Naive thymus-derived CD4-positive, alpha-beta T cell (primary cell): Measurements from ENCODE around the gene DPH6. TPM values are rescaled to one million over a fixed set of nuclear protein-coding genes. Genes with fewer than 3 reads are reported as not detected.

ENCODE experiments used
- ATAC-seq: fragments of 150-1000 bp; cut with Tn5 transposase; 2 replicates; pipeline ENCODE4 v1.10.0; 2021; ENCODE audit warnings: mild to moderate bottlenecking, moderate library complexity
- CTCF ChIA-PET: fragments of 350-600 bp; sonication (Branson Sonifier 250); formaldehyde crosslinking; loops from one replicate; lab custom pipeline; 2021; ENCODE audit warnings: antibody characterized with exemption; lab: Charles Lee
- POLR2A ChIA-PET: fragments of 350-600 bp; sonication (Branson Sonifier 250); formaldehyde crosslinking; loops from one replicate; lab custom pipeline; 2021; ENCODE audit warnings: antibody characterized with exemption, inconsistent platforms; lab: Charles Lee
- DNase-seq, 9 donors: peaks; one replicate each; pipeline versions ENCODE4 v3.0.0 to v3.0.0-alpha.2; 2020 to 2022; ENCODE audit warnings: mixed read lengths in 1 of 9
- H3K27ac ChIP-seq: one replicate; pipeline ENCODE4 v1.7.0; 2013; ENCODE audit warnings: mild to moderate bottlenecking, low read depth, low read length, moderate library complexity
- H3K27me3 ChIP-seq, 2 donors: one replicate each; pipeline ENCODE4 v1.7.0; 2013; ENCODE audit warnings: low read length in 2 of 2, mild to moderate bottlenecking in 2 of 2, moderate library complexity in 2 of 2; ENCODE audit not compliant: control insufficient read depth in 2 of 2, insufficient read depth in 2 of 2
- H3K36me3 ChIP-seq, 3 experiments: 1 replicate in 2 of 3; 2 replicates in 1 of 3; pipeline ENCODE4 v1.7.0; 2013; ENCODE audit warnings: low read length in 3 of 3, mild to moderate bottlenecking in 3 of 3, moderate library complexity in 1 of 3; ENCODE audit not compliant: insufficient read depth in 3 of 3, control insufficient read depth in 2 of 3
- H3K4me1 ChIP-seq, 2 donors: one replicate each; pipeline ENCODE4 v1.7.0; 2013; ENCODE audit warnings: low read length in 2 of 2, mild to moderate bottlenecking in 2 of 2, moderate library complexity in 1 of 2; ENCODE audit not compliant: control insufficient read depth in 2 of 2, insufficient read depth in 2 of 2
- H3K4me3 ChIP-seq: 2 replicates; pipeline ENCODE4 v1.7.0; 2013; ENCODE audit warnings: mild to moderate bottlenecking, low read length
- H3K9me3 ChIP-seq, 3 experiments: 1 replicate in 2 of 3; 2 replicates in 1 of 3; pipeline ENCODE4 v1.7.0; 2013; ENCODE audit warnings: low read length in 3 of 3; ENCODE audit not compliant: control insufficient read depth in 2 of 3
- H3K27ac Mint-ChIP-seq, 9 donors: one replicate each; pipeline ENCODE4 v1.8.0; 2020 to 2022; ENCODE audit warnings: mixed read lengths in 9 of 9, mild to moderate bottlenecking in 8 of 9, moderate library complexity in 5 of 9, inconsistent platforms in 2 of 9
- H3K27me3 Mint-ChIP-seq, 5 donors: one replicate each; pipeline ENCODE4 v1.8.0; 2021 to 2022; ENCODE audit warnings: mixed read lengths in 5 of 5, mild to moderate bottlenecking in 1 of 5
- H3K36me3 Mint-ChIP-seq, 5 donors: one replicate each; pipeline ENCODE4 v1.8.0; 2020 to 2022; ENCODE audit warnings: mixed read lengths in 5 of 5, mild to moderate bottlenecking in 3 of 5, inconsistent platforms in 1 of 5
- H3K4me1 Mint-ChIP-seq, 7 donors: one replicate each; pipeline ENCODE4 v1.8.0; 2020 to 2022; ENCODE audit warnings: mixed read lengths in 7 of 7, mild to moderate bottlenecking in 3 of 7, inconsistent platforms in 1 of 7
- H3K4me3 Mint-ChIP-seq, 10 donors: one replicate each; pipeline ENCODE4 v1.8.0; 2020 to 2022; ENCODE audit warnings: mild to moderate bottlenecking in 10 of 10, mixed read lengths in 10 of 10, moderate library complexity in 6 of 10, inconsistent platforms in 2 of 10
- H3K9me3 Mint-ChIP-seq, 11 donors: one replicate each; pipeline ENCODE4 v1.8.0; 2020 to 2022; ENCODE audit warnings: mixed read lengths in 11 of 11, mild to moderate bottlenecking in 4 of 11, inconsistent platforms in 1 of 11, moderate library complexity in 1 of 11
- intact Hi-C, 2 donors: fragments of 100-400 bp; cut with micrococcal nuclease; formaldehyde crosslinking; loops; one replicate each; pipeline ENCODE4 v1.15.1; 2023
- polyA plus RNA-seq, 2 donors: library from polyadenylated mRNA; unstranded; fragments of 300-500 nt; fragmentation: Illumina TruSeq; gene quantifications; one replicate each; pipeline ENCODE4 v1.2.3, GENCODE V29; 2021
- total RNA-seq, 6 experiments: library from RNA in 5 of 6; stranded (reverse) in 5 of 6; gene quantifications; 1 replicate in 5 of 6; 2 replicates in 1 of 6; pipeline ENCODE4 v1.2.3 and lab custom pipeline; 2021 to 2026

The DPH6 gene
- total and polyA plus RNA-seq, 7 experiments from 2014 or later, result 10.5 to 28.9 (median 14.8) TPM

GRCh38 chr15:35485411-35485810 lies 60.6 kb downstream of the DPH6 start:
- peaks cover 17 to 65% (median 52%) of the 10 kb centered on the region in 5 donors for H3K36me3 Mint-ChIP-seq
- intact Hi-C loops, result no loop called here
- no peak for DNase-seq
- CTCF ChIA-PET, result interaction anchor here (1.1 kb wide), 1 partner anchor 11 kb away, joined by 3 read pairs; no protein-coding TSS in a partner anchor
- Histone ChIP-seq H3K4me1 (no peaks in the 10 kb centered on the region), H3K36me3 (peaks cover 0 to 10% (median 0%) of the 10 kb centered on the region in 3 experiments), H3K4me3 (no peak overlapping the region), H3K27me3 (no peaks in the 10 kb centered on the region), H3K27ac (no peak overlapping the region), H3K9me3 (peaks cover 0 to 20% (median 0%) of the 10 kb centered on the region in 3 experiments)
- POLR2A ChIA-PET, result no interaction called here
- no peak overlapping the region for H3K27ac Mint-ChIP-seq
- peaks cover 0 to 11% (median 4%) of the 10 kb centered on the region in 7 donors for H3K4me1 Mint-ChIP-seq
- H3K27me3 Mint-ChIP-seq, result no peaks in the 10 kb centered on the region
- H3K9me3 Mint-ChIP-seq, result peaks cover 12 to 36% (median 23%) of the 10 kb centered on the region in 11 donors
- ATAC-seq, result no peak
- no peak overlapping the region for H3K4me3 Mint-ChIP-seq

- Histone ChIP-seq H3K27ac (no peak overlapping the region), H3K4me3 (no peak overlapping the region), H3K36me3 (peaks cover 0 to 10% (median 0%) of the 10 kb centered on the region in 3 experiments), H3K9me3 (peaks cover 0 to 20% (median 0%) of the 10 kb centered on the region in 3 experiments), H3K27me3 (no peaks in the 10 kb centered on the region), H3K4me1 (no peaks in the 10 kb centered on the region)
- Mint-ChIP-seq H3K4me1 (peaks cover 0 to 11% (median 4%) of the 10 kb centered on the region in 7 donors), H3K4me3 (no peak overlapping the region), H3K27me3 (no peaks in the 10 kb centered on the region), H3K36me3 (peaks cover 17 to 60% (median 45%) of the 10 kb centered on the region in 5 donors), H3K9me3 (peaks cover 12 to 35% (median 23%) of the 10 kb centered on the region in 11 donors), H3K27ac (no peak overlapping the region)
- DNase-seq (no peak), ATAC-seq (no peak)
- CTCF ChIA-PET, result interaction anchor here (1.1 kb wide), 1 partner anchor 10 kb away, joined by 3 read pairs; no protein-coding TSS in a partner anchor
- intact Hi-C loops, result no loop called here
- POLR2A ChIA-PET, result no interaction called here
Measured at GRCh38 chr15:35484231-35484945, 61.6 kb downstream of the DPH6 start.

GRCh38 chr15:35481992-35482391 lies 64.0 kb downstream of the DPH6 start:
- no peak overlapping the region for H3K27ac Mint-ChIP-seq
- DNase-seq, result no peak

GRCh38 chr15:35481064-35481463 lies 64.9 kb downstream of the DPH6 start:
- H3K9me3 ChIP-seq, result no peaks in the 10 kb centered on the region
- ChIA-PET POLR2A (no interaction called here), CTCF (no interaction called here)
- H3K27me3 Mint-ChIP-seq, result no peaks in the 10 kb centered on the region
- H3K4me1 Mint-ChIP-seq, result peaks cover 0 to 11% (median 4%) of the 10 kb centered on the region in 7 donors
- H3K4me3 Mint-ChIP-seq, result no peak overlapping the region
- no peak overlapping the region for H3K4me3 ChIP-seq
- DNase-seq, result no peak
- intact Hi-C loops, result no loop called here
- peaks cover 3 to 27% (median 19%) of the 10 kb centered on the region in 5 donors for H3K36me3 Mint-ChIP-seq
- peaks cover 0 to 6% (median 4%) of the 10 kb centered on the region in 11 donors for H3K9me3 Mint-ChIP-seq
- ATAC-seq, result no peak
- H3K27ac Mint-ChIP-seq, result no peak overlapping the region
- H3K27ac ChIP-seq, result no peak overlapping the region
- peaks cover 0 to 2% (median 0%) of the 10 kb centered on the region in 3 experiments for H3K36me3 ChIP-seq
- H3K27me3 ChIP-seq, result no peaks in the 10 kb centered on the region
- no peaks in the 10 kb centered on the region for H3K4me1 ChIP-seq

More at GRCh38 chr15:35481992-35482391, 64.0 kb downstream of the DPH6 start:
- no peak overlapping the region for H3K27ac ChIP-seq
- no peaks in the 10 kb centered on the region for H3K4me1 ChIP-seq
- peak; percentile 57 for ATAC-seq
- H3K9me3 Mint-ChIP-seq, result peaks cover 2 to 13% (median 11%) of the 10 kb centered on the region in 11 donors
- no peak overlapping the region for H3K4me3 ChIP-seq
- ChIA-PET POLR2A (no interaction called here), CTCF (no interaction called here)
- H3K4me3 Mint-ChIP-seq, result no peak overlapping the region
- H3K4me1 Mint-ChIP-seq, result peaks cover 0 to 11% (median 4%) of the 10 kb centered on the region in 7 donors
- H3K9me3 ChIP-seq, result peaks cover 0 to 5% (median 0%) of the 10 kb centered on the region in 3 experiments
- intact Hi-C loops, result no loop called here
- no peaks in the 10 kb centered on the region for H3K27me3 ChIP-seq
- H3K36me3 ChIP-seq, result peaks cover 0 to 4% (median 0%) of the 10 kb centered on the region in 3 experiments
- H3K27me3 Mint-ChIP-seq, result no peaks in the 10 kb centered on the region
- peaks cover 9 to 36% (median 26%) of the 10 kb centered on the region in 5 donors for H3K36me3 Mint-ChIP-seq

- no peak overlapping the region for H3K4me3 ChIP-seq
- Mint-ChIP-seq H3K27me3 (no peaks in the 10 kb centered on the region), H3K9me3 (no peaks in the 10 kb centered on the region), H3K4me1 (peaks cover 0 to 11% (median 3%) of the 10 kb centered on the region in 7 donors), H3K4me3 (no peak overlapping the region), H3K36me3 (peaks cover 0 to 12% (median 5%) of the 10 kb centered on the region in 5 donors), H3K27ac (no peak overlapping the region)
- ChIA-PET POLR2A (no interaction called here), CTCF (no interaction called here)
- no peaks in the 10 kb centered on the region for H3K4me1 ChIP-seq
- H3K9me3 ChIP-seq, result no peaks in the 10 kb centered on the region
- H3K36me3 ChIP-seq, result peaks cover 0 to 1% (median 0%) of the 10 kb centered on the region in 3 experiments
- no peak for ATAC-seq
- H3K27me3 ChIP-seq, result no peaks in the 10 kb centered on the region
- intact Hi-C loops, result no loop called here
- no peak overlapping the region for H3K27ac ChIP-seq
- DNase-seq, result no peak
Measured at GRCh38 chr15:35479423-35479822, 66.5 kb downstream of the DPH6 start.

- intact Hi-C loops, result no loop called here
- Mint-ChIP-seq H3K27me3 (no peaks in the 10 kb centered on the region), H3K4me1 (peaks cover 0 to 11% (median 3%) of the 10 kb centered on the region in 7 donors), H3K27ac (no peak overlapping the region), H3K36me3 (peaks cover 0 to 4% (median 0%) of the 10 kb centered on the region in 5 donors), H3K9me3 (no peaks in the 10 kb centered on the region), H3K4me3 (no peak overlapping the region)
- H3K36me3 ChIP-seq, result no peaks in the 10 kb centered on the region
- H3K4me3 ChIP-seq, result no peak overlapping the region
- H3K9me3 ChIP-seq, result no peaks in the 10 kb centered on the region
- ChIA-PET CTCF (no interaction called here), POLR2A (no interaction called here)
- H3K27ac ChIP-seq, result no peak overlapping the region
- no peaks in the 10 kb centered on the region for H3K4me1 ChIP-seq
- DNase-seq, result no peak
- H3K27me3 ChIP-seq, result no peaks in the 10 kb centered on the region
- no peak for ATAC-seq
Measured at GRCh38 chr15:35477312-35478262, 68.4 kb downstream of the DPH6 start.
